ENCODE measurements around the gene FNIP1.
A peak's percentile ranks its signal among the peaks of the same experiment; 100 is the strongest.

The FNIP1 gene

DNA sequence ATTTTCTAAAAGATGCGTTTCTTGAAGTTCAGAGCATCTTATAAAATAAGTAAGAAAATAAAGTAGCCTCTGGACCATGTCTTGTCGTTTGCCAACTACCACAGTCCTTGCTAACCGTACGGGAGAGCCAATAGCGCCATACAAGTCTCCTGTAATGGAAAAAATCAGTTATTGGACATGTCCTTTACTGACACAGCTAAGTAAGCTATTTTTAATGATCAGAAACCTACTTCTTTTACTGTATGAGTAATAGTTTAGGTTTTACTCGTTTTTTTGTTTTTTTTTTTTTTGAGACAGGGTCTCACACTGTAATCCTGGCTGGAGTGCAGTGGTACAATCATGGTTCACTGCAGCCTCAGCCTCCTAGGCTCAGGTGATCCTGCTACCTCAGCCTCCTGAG is 124.0 kb downstream of the FNIP1 start:
- TF ChIP-seq, protein P1, sequence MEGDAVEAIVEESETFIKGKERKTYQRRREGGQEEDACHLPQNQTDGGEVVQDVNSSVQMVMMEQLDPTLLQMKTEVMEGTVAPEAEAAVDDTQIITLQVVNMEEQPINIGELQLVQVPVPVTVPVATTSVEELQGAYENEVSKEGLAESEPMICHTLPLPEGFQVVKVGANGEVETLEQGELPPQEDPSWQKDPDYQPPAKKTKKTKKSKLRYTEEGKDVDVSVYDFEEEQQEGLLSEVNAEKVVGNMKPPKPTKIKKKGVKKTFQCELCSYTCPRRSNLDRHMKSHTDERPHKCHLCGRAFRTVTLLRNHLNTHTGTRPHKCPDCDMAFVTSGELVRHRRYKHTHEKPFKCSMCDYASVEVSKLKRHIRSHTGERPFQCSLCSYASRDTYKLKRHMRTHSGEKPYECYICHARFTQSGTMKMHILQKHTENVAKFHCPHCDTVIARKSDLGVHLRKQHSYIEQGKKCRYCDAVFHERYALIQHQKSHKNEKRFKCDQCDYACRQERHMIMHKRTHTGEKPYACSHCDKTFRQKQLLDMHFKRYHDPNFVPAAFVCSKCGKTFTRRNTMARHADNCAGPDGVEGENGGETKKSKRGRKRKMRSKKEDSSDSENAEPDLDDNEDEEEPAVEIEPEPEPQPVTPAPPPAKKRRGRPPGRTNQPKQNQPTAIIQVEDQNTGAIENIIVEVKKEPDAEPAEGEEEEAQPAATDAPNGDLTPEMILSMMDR (IDR thresholded peaks at IDR 0.05; ENCODE audit: low read depth, low read length, missing control alignments): no peak
- H3K4me3 ChIP-seq (ENCODE audit: low read depth, low read length): no peak overlapping the region
- DNase-seq (ENCODE audit: low read depth): no peak
- in situ Hi-C loops (cut with HindIII; ENCODE audit: low sequenced_read_pairs): no loop called here

DNA sequence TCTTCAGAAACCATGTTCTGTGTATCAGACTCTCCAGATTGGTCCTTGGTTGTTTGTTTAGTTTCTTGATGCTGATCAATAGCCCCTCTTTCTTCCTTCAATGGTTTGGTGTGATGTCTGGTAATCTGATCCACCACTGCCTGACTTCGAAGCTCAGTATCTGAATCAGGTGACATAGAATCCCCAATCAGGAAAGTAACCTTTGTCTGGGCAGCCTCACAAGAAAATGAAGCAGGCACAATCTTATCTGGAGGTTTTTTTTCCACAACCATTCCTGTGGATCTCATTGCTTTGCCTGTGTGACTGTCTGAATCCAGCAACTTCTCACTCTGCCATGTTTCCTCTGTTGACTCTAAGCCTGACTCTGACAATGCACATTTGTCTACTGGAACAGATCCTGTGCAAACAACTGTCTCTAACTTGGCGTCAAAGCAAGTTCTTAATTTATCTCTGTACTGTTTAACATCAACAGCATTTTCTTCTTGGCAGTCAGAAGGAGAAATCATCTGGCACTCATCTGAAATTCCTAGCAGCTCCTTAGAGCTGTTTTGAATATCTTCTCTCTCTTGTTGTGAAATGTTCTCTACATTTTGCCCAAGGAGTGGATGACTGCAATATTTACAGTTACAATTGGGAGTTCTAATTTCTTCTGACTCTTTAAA is 124.7 kb downstream of the FNIP1 start:
- in situ Hi-C loops (cut with HindIII; ENCODE audit: low sequenced_read_pairs): no loop called here
- peak; percentile 66 for DNase-seq (ENCODE audit: low read depth)
- H3K4me3 ChIP-seq (ENCODE audit: low read depth, low read length): no peak overlapping the region
- TF ChIP-seq, protein P1 (IDR thresholded peaks at IDR 0.05; ENCODE audit: low read depth, low read length, missing control alignments): no peak

DNA sequence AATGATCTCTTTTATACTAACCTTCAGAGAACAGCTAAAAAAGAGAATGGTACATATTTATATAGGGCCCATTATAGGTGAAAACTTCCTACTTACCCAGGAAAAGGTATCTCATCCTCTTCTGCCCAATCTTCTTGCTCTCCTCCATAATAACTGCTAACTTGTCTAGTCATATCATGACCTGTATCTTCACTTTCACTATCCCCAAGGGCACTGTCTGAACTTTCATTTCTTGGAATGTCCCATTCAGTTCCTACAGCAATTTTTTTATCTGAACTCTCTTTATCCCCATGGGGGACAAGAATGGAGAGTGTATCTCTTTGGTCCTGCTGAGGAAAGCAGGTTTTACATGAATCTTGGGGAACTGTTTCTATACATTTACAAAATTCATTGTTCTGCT is 125.4 kb downstream of the FNIP1 start:
- no peak overlapping the region for H3K4me3 ChIP-seq (ENCODE audit: low read depth, low read length)
- no peak for DNase-seq (ENCODE audit: low read depth)
- in situ Hi-C loops (cut with HindIII; ENCODE audit: low sequenced_read_pairs): no loop called here
- TF ChIP-seq, protein P1 (IDR thresholded peaks at IDR 0.05; ENCODE audit: low read depth, low read length, missing control alignments): no peak

DNA sequence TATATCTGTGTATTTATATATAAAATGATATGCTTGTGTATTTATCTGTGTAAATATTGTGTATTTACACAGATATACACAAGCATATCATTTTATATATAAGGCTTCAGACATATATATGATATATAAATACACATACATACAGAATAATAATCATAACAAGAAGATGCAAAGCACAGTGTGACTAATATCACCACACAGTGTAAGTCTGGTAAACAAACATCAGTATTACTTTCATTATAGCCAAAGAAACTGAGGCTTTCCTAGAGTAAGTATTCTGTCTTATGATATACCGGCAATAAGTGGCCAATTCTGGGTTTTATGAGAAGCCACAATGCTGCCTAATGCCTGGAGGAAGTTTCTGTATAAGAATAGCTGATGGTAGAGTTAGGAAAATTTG is 131.9 kb downstream of the FNIP1 start:
- no peak for DNase-seq (ENCODE audit: low read depth)
- TF ChIP-seq, protein P1 (IDR thresholded peaks at IDR 0.05; ENCODE audit: low read depth, low read length, missing control alignments): no peak
- H3K4me3 ChIP-seq (ENCODE audit: low read depth, low read length): no peak overlapping the region
- in situ Hi-C loops (cut with HindIII; ENCODE audit: low sequenced_read_pairs): no loop called here

DNA sequence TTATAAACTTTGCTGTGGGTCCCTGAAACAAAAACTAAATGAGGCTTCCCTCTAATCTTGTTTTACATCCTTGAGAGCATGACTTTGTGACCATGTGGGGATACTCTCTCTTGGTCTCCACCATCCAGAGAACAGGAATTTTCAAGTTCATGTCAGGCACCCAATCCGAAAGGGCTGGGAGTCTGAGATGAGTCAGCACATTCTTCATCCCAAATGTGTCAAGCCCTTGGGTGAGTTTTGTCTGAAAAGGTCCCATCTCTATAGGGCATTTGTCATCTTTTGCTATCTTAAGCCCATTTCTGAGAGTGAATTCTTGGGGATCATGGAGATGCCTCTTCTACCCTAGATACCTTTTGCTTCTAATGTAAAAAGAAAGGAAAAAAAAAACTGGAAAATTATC is 134.9 kb downstream of the FNIP1 start:
- in situ Hi-C loops (cut with HindIII; ENCODE audit: low sequenced_read_pairs): no loop called here
- TF ChIP-seq, protein P1 (IDR thresholded peaks at IDR 0.05; ENCODE audit: low read depth, low read length, missing control alignments): no peak
- no peak overlapping the region for H3K4me3 ChIP-seq (ENCODE audit: low read depth, low read length)
- no peak for DNase-seq (ENCODE audit: low read depth)

DNA sequence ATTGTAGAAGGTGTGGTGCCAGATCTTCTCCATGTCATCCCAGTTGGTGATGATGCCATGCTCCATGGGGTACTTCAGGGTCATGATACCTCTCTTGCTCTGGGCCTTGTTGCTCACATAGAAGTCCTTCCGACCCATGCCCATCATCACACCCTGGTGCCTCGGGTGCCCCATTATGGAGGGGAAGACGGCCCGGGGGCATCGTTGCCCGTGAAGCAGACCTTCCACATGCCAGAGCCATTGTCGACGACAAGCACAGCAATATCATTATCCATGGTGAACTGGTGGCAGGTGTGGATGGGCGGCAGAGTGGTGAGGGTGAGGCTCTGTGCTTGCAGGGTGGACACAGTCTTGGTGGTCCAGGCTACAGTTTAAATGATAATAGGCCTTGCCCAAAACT is 137.0 kb downstream of the FNIP1 start:
- TF ChIP-seq, protein P1 (IDR thresholded peaks at IDR 0.05; ENCODE audit: low read depth, low read length, missing control alignments): no peak
- no peak overlapping the region for H3K4me3 ChIP-seq (ENCODE audit: low read depth, low read length)
- no peak for DNase-seq (ENCODE audit: low read depth)
- in situ Hi-C loops (cut with HindIII; ENCODE audit: low sequenced_read_pairs): no loop called here
